ENCODE data around the gene MED14.
A peak's percentile ranks its signal among the peaks of the same experiment; 100 is the strongest.

MED14 gene

GRCh38 chrX:40721489-40722106 lies 13.7 kb downstream of the MED14 start:
- no peak overlapping the region for H3K4me3 ChIP-seq (ENCODE audit: severe bottlenecking)
- peaks cover 10% of the 10 kb centered on the region for H3K4me1 ChIP-seq (ENCODE audit: insufficient read depth, poor library complexity, severe bottlenecking)
- no peaks in the 10 kb centered on the region for H3K9me3 ChIP-seq (ENCODE audit: severe bottlenecking)
- DNase-seq (ENCODE audit: low spot score) (no peak), ATAC-seq (ENCODE audit: low read depth) (no peak)
- no peak overlapping the region for H3K27ac ChIP-seq (ENCODE audit: poor library complexity, severe bottlenecking)
- TF ChIP-seq, protein P1, sequence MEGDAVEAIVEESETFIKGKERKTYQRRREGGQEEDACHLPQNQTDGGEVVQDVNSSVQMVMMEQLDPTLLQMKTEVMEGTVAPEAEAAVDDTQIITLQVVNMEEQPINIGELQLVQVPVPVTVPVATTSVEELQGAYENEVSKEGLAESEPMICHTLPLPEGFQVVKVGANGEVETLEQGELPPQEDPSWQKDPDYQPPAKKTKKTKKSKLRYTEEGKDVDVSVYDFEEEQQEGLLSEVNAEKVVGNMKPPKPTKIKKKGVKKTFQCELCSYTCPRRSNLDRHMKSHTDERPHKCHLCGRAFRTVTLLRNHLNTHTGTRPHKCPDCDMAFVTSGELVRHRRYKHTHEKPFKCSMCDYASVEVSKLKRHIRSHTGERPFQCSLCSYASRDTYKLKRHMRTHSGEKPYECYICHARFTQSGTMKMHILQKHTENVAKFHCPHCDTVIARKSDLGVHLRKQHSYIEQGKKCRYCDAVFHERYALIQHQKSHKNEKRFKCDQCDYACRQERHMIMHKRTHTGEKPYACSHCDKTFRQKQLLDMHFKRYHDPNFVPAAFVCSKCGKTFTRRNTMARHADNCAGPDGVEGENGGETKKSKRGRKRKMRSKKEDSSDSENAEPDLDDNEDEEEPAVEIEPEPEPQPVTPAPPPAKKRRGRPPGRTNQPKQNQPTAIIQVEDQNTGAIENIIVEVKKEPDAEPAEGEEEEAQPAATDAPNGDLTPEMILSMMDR (IDR thresholded peaks at IDR 0.05; ENCODE audit: poor library complexity, severe bottlenecking): no peak
- H3K36me3 ChIP-seq (ENCODE audit: low read depth): no peaks in the 10 kb centered on the region
- H3K27me3 ChIP-seq (ENCODE audit: insufficient read depth, poor library complexity, severe bottlenecking): no peaks in the 10 kb centered on the region

- Histone ChIP-seq H3K9me3 (ENCODE audit: severe bottlenecking) (no peaks in the 10 kb centered on the region), H3K36me3 (ENCODE audit: low read depth) (no peaks in the 10 kb centered on the region), H3K4me1 (ENCODE audit: insufficient read depth, poor library complexity, severe bottlenecking) (peaks cover 10% of the 10 kb centered on the region), H3K27me3 (ENCODE audit: insufficient read depth, poor library complexity, severe bottlenecking) (no peaks in the 10 kb centered on the region), H3K27ac (ENCODE audit: poor library complexity, severe bottlenecking) (no peak overlapping the region), H3K4me3 (ENCODE audit: severe bottlenecking) (no peak overlapping the region)
- ATAC-seq (ENCODE audit: low read depth): no peak
- DNase-seq (ENCODE audit: low spot score): no peak
- TF ChIP-seq, protein P1 (IDR thresholded peaks at IDR 0.05; ENCODE audit: poor library complexity, severe bottlenecking): no peak
Measured at GRCh38 chrX:40720792-40721191, 14.6 kb downstream of the MED14 start.

- Histone ChIP-seq H3K4me1 (ENCODE audit: insufficient read depth, poor library complexity, severe bottlenecking) (peaks cover 10% of the 10 kb centered on the region), H3K9me3 (ENCODE audit: severe bottlenecking) (no peaks in the 10 kb centered on the region), H3K27me3 (ENCODE audit: insufficient read depth, poor library complexity, severe bottlenecking) (no peaks in the 10 kb centered on the region), H3K36me3 (ENCODE audit: low read depth) (no peaks in the 10 kb centered on the region), H3K27ac (ENCODE audit: poor library complexity, severe bottlenecking) (peak overlapping the region; percentile 20), H3K4me3 (ENCODE audit: severe bottlenecking) (no peak overlapping the region)
- no peak for ATAC-seq (ENCODE audit: low read depth)
- TF ChIP-seq, protein P1 (IDR thresholded peaks at IDR 0.05; ENCODE audit: poor library complexity, severe bottlenecking): no peak
- no peak for DNase-seq (ENCODE audit: low spot score)
Measured at GRCh38 chrX:40720339-40720738, 15.0 kb downstream of the MED14 start.

- DNase-seq (ENCODE audit: low spot score) (no peak), ATAC-seq (ENCODE audit: low read depth) (no peak)
- no peaks in the 10 kb centered on the region for H3K36me3 ChIP-seq (ENCODE audit: low read depth)
- peak overlapping the region; percentile 20 for H3K27ac ChIP-seq (ENCODE audit: poor library complexity, severe bottlenecking)
- TF ChIP-seq, protein P1 (IDR thresholded peaks at IDR 0.05; ENCODE audit: poor library complexity, severe bottlenecking): no peak
- H3K9me3 ChIP-seq (ENCODE audit: severe bottlenecking): no peaks in the 10 kb centered on the region
- H3K4me1 ChIP-seq (ENCODE audit: insufficient read depth, poor library complexity, severe bottlenecking): peaks cover 10% of the 10 kb centered on the region
- H3K4me3 ChIP-seq (ENCODE audit: severe bottlenecking): no peak overlapping the region
- H3K27me3 ChIP-seq (ENCODE audit: insufficient read depth, poor library complexity, severe bottlenecking): no peaks in the 10 kb centered on the region
Measured at GRCh38 chrX:40719731-40720130, 15.6 kb downstream of the MED14 start.

GRCh38 chrX:40719218-40719617 lies 16.1 kb downstream of the MED14 start:
- Histone ChIP-seq H3K4me3 (ENCODE audit: severe bottlenecking) (no peak overlapping the region), H3K4me1 (ENCODE audit: insufficient read depth, poor library complexity, severe bottlenecking) (peaks cover 10% of the 10 kb centered on the region), H3K27me3 (ENCODE audit: insufficient read depth, poor library complexity, severe bottlenecking) (no peaks in the 10 kb centered on the region), H3K36me3 (ENCODE audit: low read depth) (no peaks in the 10 kb centered on the region), H3K9me3 (ENCODE audit: severe bottlenecking) (no peaks in the 10 kb centered on the region), H3K27ac (ENCODE audit: poor library complexity, severe bottlenecking) (peak overlapping the region; percentile 20)
- peak; percentile 77 for ATAC-seq (ENCODE audit: low read depth)
- TF ChIP-seq, protein P1 (IDR thresholded peaks at IDR 0.05; ENCODE audit: poor library complexity, severe bottlenecking): no peak
- DNase-seq (ENCODE audit: low spot score): no peak
